Measurements from ENCODE around the gene ZCCHC9. TPM values are rescaled to one million over a fixed set of nuclear protein-coding genes. Genes with fewer than 3 reads are reported as not detected.
"Not testable (repeated sequence)": the region's sequence is repeated elsewhere in the genome, so short reads cannot be mapped to it uniquely, and the experiment has no call there.

ZCCHC9 gene
- total RNA-seq, 4 donors from 2014 or later: 21.3 to 34.9 (median 25.2) TPM

DNA sequence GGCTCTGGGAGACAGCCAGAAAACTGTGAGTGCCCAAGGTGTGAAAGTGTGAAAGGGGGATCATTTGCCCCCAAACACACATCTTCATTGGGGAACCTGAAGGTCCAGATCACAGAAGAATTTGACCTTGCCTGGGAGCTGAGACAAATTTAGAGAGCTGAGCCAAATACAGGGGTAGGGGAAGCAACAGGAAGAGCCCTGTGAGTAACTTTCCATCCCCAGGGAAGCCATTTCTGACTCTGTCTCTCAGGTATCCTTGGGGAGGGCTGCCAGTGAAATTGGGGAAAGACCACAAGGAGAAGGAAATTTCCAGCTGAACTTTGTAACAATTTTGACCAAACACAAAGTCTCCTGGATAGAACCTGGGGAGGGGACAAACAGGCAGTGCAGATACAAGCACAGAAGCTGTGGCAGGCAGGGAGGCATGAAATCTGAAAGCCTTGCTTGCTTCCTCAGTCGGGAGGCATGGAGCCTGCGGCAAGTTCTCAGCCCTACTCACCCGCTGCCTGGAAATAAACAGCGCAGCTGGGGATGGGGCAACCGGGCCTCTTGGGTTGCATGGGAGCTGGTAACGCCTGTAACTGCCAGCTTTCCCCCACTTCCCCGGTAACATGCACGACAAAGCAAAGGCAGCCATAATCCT is 31.5 kb upstream of the ZCCHC9 start:
- H3K36me3 ChIP-seq: peaks cover 0 to 35% of the 10 kb centered on the region in 2 donors
- H3K27ac ChIP-seq: no peak overlapping the region
- TF ChIP-seq POLR2A (IDR thresholded peaks at IDR 0.05) (no peak), POLR2AphosphoS5 (IDR thresholded peaks at IDR 0.05) (no peak), EP300 (IDR thresholded peaks at IDR 0.05) (no peak)
- TF ChIP-seq, protein P1, sequence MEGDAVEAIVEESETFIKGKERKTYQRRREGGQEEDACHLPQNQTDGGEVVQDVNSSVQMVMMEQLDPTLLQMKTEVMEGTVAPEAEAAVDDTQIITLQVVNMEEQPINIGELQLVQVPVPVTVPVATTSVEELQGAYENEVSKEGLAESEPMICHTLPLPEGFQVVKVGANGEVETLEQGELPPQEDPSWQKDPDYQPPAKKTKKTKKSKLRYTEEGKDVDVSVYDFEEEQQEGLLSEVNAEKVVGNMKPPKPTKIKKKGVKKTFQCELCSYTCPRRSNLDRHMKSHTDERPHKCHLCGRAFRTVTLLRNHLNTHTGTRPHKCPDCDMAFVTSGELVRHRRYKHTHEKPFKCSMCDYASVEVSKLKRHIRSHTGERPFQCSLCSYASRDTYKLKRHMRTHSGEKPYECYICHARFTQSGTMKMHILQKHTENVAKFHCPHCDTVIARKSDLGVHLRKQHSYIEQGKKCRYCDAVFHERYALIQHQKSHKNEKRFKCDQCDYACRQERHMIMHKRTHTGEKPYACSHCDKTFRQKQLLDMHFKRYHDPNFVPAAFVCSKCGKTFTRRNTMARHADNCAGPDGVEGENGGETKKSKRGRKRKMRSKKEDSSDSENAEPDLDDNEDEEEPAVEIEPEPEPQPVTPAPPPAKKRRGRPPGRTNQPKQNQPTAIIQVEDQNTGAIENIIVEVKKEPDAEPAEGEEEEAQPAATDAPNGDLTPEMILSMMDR (IDR thresholded peaks at IDR 0.05): no peak
- peaks cover 0 to 10% (median 0%) of the 10 kb centered on the region in 3 donors for H3K4me1 ChIP-seq
- ATAC-seq: no peak
- H3K4me3 ChIP-seq: no peak overlapping the region
- peaks cover 0 to 19% (median 0%) of the 10 kb centered on the region in 3 donors for H3K9me3 ChIP-seq
- WGBS, 2 donors (ENCODE audit: low coverage in 1 of 2): 88% methylated on average over 5 of the region's 8 CpGs; no CpG with 5 or more reads in 1 of the 2 donors
- H3K27me3 ChIP-seq: no peaks in the 10 kb centered on the region

DNA sequence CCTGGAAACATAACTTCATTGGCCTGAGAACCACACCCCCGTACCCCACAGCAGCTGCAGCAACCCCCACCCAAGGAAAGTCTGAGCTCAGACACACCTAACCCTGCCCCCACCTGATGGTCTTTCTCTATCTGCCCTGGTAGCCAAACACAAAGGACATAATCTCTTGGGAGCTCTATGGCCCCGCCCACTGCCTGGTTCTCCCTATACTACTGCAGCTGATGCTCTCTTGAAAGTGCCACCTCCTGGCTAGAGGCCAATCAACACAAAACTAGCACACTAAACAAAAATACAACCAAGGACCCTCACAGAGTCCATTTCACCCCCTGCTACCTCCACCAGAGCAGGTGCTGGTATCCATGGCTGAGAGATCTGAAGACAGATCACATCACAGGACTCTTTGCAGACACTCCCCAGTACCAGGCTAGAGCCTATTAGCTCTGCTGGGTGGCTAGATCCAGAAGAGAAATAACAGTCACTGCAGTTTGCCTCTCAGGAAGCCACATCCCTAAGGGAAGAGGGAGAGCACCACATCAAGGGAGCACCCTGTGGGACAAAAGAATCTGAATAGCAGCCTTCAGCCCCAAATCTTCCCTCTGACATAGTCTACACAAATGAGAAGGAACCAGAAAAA is 30.9 kb upstream of the ZCCHC9 start:
- WGBS, 2 donors (ENCODE audit: low coverage in 1 of 2): no CpG with 5 or more reads among the region's 2 CpGs
- peaks cover 0 to 33% of the 10 kb centered on the region in 2 donors for H3K36me3 ChIP-seq
- not testable (repeated sequence) for ATAC-seq, H3K27ac ChIP-seq, H3K4me1 ChIP-seq, H3K27me3 ChIP-seq, H3K4me3 ChIP-seq
- peaks cover 0 to 19% (median 0%) of the 10 kb centered on the region in 3 donors for H3K9me3 ChIP-seq

DNA sequence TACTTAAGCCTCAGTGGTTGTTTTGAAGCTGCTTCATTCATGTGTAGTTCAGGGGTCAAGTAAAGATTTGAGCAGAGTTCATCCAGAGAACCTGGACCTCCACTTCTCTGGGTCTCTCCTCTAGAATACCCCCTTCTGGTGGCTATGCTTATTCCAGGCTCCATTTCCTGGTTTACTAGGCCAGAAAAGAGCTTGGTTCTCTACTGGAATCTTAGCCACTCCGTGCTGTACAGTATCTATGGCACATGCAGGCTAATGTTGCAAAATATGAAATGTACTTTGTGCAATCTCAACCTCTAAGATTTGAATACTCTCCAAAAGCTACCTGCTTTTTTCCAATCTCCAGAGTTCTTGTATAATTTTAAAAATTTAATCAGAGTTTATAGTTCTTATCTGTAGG is 17.4 kb upstream of the ZCCHC9 start:
- Histone ChIP-seq H3K27ac (no peak overlapping the region), H3K4me3 (no peak overlapping the region), H3K4me1 (peaks cover 0 to 4% (median 0%) of the 10 kb centered on the region in 3 donors), H3K27me3 (no peaks in the 10 kb centered on the region), H3K9me3 (no peaks in the 10 kb centered on the region), H3K36me3 (no peaks in the 10 kb centered on the region)
- ATAC-seq: no peak
- 94 to 100% methylated on average over 1 of the region's 1 CpG for WGBS, 2 donors (ENCODE audit: low coverage in 1 of 2)
- TF ChIP-seq, protein P1 (IDR thresholded peaks at IDR 0.05): no peak
- TF ChIP-seq POLR2AphosphoS5 (IDR thresholded peaks at IDR 0.05): no peak
- no peak for TF ChIP-seq EP300 (IDR thresholded peaks at IDR 0.05)
- no peak for TF ChIP-seq POLR2A (IDR thresholded peaks at IDR 0.05)

DNA sequence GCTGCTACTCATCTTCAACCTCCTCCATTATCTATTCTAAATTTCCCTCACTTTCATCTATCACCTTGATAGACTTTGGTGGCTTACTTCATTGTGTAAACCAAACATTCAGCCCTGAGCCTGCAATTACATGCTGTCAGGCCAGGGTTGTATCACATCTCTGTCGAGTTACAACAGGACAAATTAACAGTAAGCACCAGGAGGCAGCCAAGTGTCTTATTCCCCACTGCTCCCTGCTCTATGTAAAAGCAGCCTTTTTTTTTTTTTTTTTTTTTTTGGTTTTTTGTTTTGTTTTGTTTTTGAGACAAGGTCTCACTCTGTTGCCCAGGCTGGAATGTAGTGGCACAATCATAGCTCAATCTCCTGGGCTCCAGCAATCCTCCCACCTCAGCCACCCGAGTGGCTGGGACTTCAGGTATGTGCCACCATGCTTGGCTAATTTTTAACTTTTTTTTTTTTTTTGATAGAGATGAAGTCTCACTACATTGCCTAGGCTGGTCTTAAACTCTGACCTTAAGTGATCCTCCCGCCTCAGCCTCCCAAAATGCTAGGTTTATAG is 15.2 kb upstream of the ZCCHC9 start:
- TF ChIP-seq, protein P1 (IDR thresholded peaks at IDR 0.05): no peak
- no peak for TF ChIP-seq POLR2AphosphoS5 (IDR thresholded peaks at IDR 0.05)
- TF ChIP-seq POLR2A (IDR thresholded peaks at IDR 0.05): no peak
- no peak for TF ChIP-seq EP300 (IDR thresholded peaks at IDR 0.05)
- Histone ChIP-seq H3K27me3 (no peaks in the 10 kb centered on the region), H3K9me3 (no peaks in the 10 kb centered on the region), H3K4me3 (no peak overlapping the region), H3K4me1 (peaks cover 0 to 4% (median 0%) of the 10 kb centered on the region in 3 donors), H3K27ac (no peak overlapping the region), H3K36me3 (no peaks in the 10 kb centered on the region)
- 60 to 67% methylated on average over 3 of the region's 3 CpGs for WGBS, 2 donors (ENCODE audit: low coverage in 1 of 2)
- ATAC-seq: no peak

DNA sequence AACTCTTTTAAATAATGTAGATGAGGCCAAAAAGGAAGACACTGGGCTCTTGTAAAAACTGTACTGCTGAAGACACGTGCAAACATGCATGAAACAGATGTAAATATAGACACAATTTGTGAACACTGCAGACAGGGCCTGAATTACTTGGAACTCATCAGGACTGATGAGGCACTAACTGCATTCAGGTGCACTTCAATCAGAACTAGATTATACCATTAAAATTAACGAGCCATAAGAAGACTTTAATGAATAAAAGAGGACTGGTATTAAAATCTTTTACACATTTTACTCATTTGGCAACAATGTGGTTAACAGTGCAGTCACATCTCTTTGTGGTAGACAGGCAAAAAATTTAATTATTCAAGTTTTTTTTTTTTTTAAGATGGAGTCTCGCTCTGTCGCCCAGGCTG is 13.4 kb upstream of the ZCCHC9 start:
- no peak overlapping the region for H3K27ac ChIP-seq
- WGBS, 2 donors (ENCODE audit: low coverage in 1 of 2): 85 to 87% methylated on average over 4 of the region's 4 CpGs
- peaks cover 0 to 3% of the 10 kb centered on the region in 2 donors for H3K36me3 ChIP-seq
- ATAC-seq: no peak
- H3K9me3 ChIP-seq: peaks cover 0 to 14% (median 0%) of the 10 kb centered on the region in 3 donors
- peaks cover 0 to 4% (median 0%) of the 10 kb centered on the region in 3 donors for H3K4me1 ChIP-seq
- no peak overlapping the region for H3K4me3 ChIP-seq
- H3K27me3 ChIP-seq: no peaks in the 10 kb centered on the region
- TF ChIP-seq EP300 (IDR thresholded peaks at IDR 0.05): no peak
- TF ChIP-seq, protein P1 (IDR thresholded peaks at IDR 0.05): no peak
- TF ChIP-seq POLR2A (IDR thresholded peaks at IDR 0.05): no peak
- no peak for TF ChIP-seq POLR2AphosphoS5 (IDR thresholded peaks at IDR 0.05)

Measured in gastroesophageal sphincter (tissue), 4 donors.